ENCODE measurements around the gene NF2.

- TF ChIP-seq CREB1 (IDR thresholded peaks at IDR 0.05; ENCODE audit: low read depth) (no peak), CTCF (IDR thresholded peaks at IDR 0.05 in 2 of 3, conservative IDR thresholded peaks at IDR 0.05 in 1 of 3; ENCODE audit: control insufficient read depth in 2 of 3, extremely low read depth in 1 of 3, insufficient read depth in 1 of 3, low read depth in 3 of 3, low read length in 3 of 3) (no peak), NBN (IDR thresholded peaks at IDR 0.05) (no peak), USF2 (IDR thresholded peaks at IDR 0.05; ENCODE audit: borderline replicate concordance, low read depth, low read length) (no peak), EP300 (IDR thresholded peaks at IDR 0.05; ENCODE audit: borderline replicate concordance in 1 of 2, control insufficient read depth in 1 of 2, low read depth in 2 of 2, low read length in 2 of 2) (no peak), HDAC6 (IDR thresholded peaks at IDR 0.05; ENCODE audit: unreplicated experiment) (no peak), MTA3 (IDR thresholded peaks at IDR 0.05; ENCODE audit: borderline replicate concordance, low read length) (no peak), MAX (IDR thresholded peaks at IDR 0.05; ENCODE audit: low read depth, low read length) (no peak), ZNF592 (IDR thresholded peaks at IDR 0.05) (no peak)
Observed at GRCh38 chr22:29587938-29588699, 15.3 kb upstream of the NF2 start.

Data from GM12878 (cell line).